ENCODE measurements around the gene H2AZ1. TPM values are rescaled to one million over a fixed set of nuclear protein-coding genes. Genes with fewer than 3 reads are reported as not detected.
A peak's percentile ranks its signal among the peaks of the same experiment; 100 is the strongest.

H2AZ1 gene
- polyA plus RNA-seq, 1 donor (not counting 4 experiments of a cell fraction or from before 2014, with no cell fraction given), result 452 TPM

- H3K9ac ChIP-seq (ENCODE audit: control insufficient read depth, extremely low read depth, insufficient read depth, low read length), result peak overlapping the region; percentile 5
- peak overlapping the region; percentile 30 for H3K4me2 ChIP-seq (ENCODE audit: control insufficient read depth, extremely low read depth, insufficient read depth, low read depth, low read length)
- DNase-seq (ENCODE audit: low read depth, low spot score) (no peak), FAIRE-seq (peak; percentile 95)
- H3K36me3 ChIP-seq (ENCODE audit: control insufficient read depth in 2 of 2, extremely low read depth in 1 of 2, insufficient read depth in 2 of 2, low read length in 2 of 2), result no peaks in the 10 kb centered on the region
- no peaks in the 10 kb centered on the region for H3K27me3 ChIP-seq (ENCODE audit: control insufficient read depth, extremely low read depth, insufficient read depth, low read length)
- no peak overlapping the region for H3K27ac ChIP-seq (ENCODE audit: control insufficient read depth, insufficient read depth, low read length)
- no peaks in the 10 kb centered on the region for H4K20me1 ChIP-seq (ENCODE audit: control insufficient read depth, extremely low read depth, insufficient read depth, low read length)
- H3K9me1 ChIP-seq (ENCODE audit: control insufficient read depth, extremely low read depth, insufficient read depth, low read length), result no peaks in the 10 kb centered on the region
- H3K9me3 ChIP-seq (ENCODE audit: control insufficient read depth, low read depth, low read length), result no peaks in the 10 kb centered on the region
- no peak overlapping the region for H3K4me3 ChIP-seq (ENCODE audit: control insufficient read depth in 2 of 3, extremely low read depth in 1 of 3, insufficient read depth in 2 of 3, low read depth in 1 of 3, low read length in 3 of 3)
- TF ChIP-seq CTCF (optimal IDR thresholded peaks at IDR 0.05 in 1 of 3, IDR thresholded peaks at IDR 0.05 in 1 of 3, conservative IDR thresholded peaks at IDR 0.05 in 1 of 3; ENCODE audit: extremely low read depth in 1 of 3, insufficient read depth in 2 of 3, low read length in 3 of 3) (no peak), EZH2 (IDR thresholded peaks at IDR 0.05; ENCODE audit: low read length) (no peak)
- dilution Hi-C loops (cut with MboI; ENCODE audit: extremely low pct_ligation_motif_present, low sequenced_read_pairs), result no loop called here
- H3K4me1 ChIP-seq (ENCODE audit: control insufficient read depth, extremely low read depth, insufficient read depth, low read length), result peaks cover 12% of the 10 kb centered on the region
- no peaks in the 10 kb centered on the region for H3K79me2 ChIP-seq (ENCODE audit: control insufficient read depth, insufficient read depth, low read length)
- peak overlapping the region; percentile 55 for H2AFZ ChIP-seq (ENCODE audit: control insufficient read depth, low read length)
Measured at GRCh38 chr4:99968330-99968729, 18.3 kb upstream of the H2AZ1 start.

- Histone ChIP-seq H4K20me1 (ENCODE audit: control insufficient read depth, extremely low read depth, insufficient read depth, low read length) (no peaks in the 10 kb centered on the region), H3K4me1 (ENCODE audit: control insufficient read depth, extremely low read depth, insufficient read depth, low read length) (peaks cover 12% of the 10 kb centered on the region), H3K9ac (ENCODE audit: control insufficient read depth, extremely low read depth, insufficient read depth, low read length) (no peak overlapping the region), H3K4me2 (ENCODE audit: control insufficient read depth, extremely low read depth, insufficient read depth, low read depth, low read length) (no peak overlapping the region), H3K9me1 (ENCODE audit: control insufficient read depth, extremely low read depth, insufficient read depth, low read length) (no peaks in the 10 kb centered on the region), H3K4me3 (ENCODE audit: control insufficient read depth in 2 of 3, extremely low read depth in 1 of 3, insufficient read depth in 2 of 3, low read depth in 1 of 3, low read length in 3 of 3) (no peak overlapping the region), H3K27ac (ENCODE audit: control insufficient read depth, insufficient read depth, low read length) (no peak overlapping the region), H3K79me2 (ENCODE audit: control insufficient read depth, insufficient read depth, low read length) (no peaks in the 10 kb centered on the region), H3K36me3 (ENCODE audit: control insufficient read depth in 2 of 2, extremely low read depth in 1 of 2, insufficient read depth in 2 of 2, low read length in 2 of 2) (no peaks in the 10 kb centered on the region), H2AFZ (ENCODE audit: control insufficient read depth, low read length) (no peak overlapping the region), H3K9me3 (ENCODE audit: control insufficient read depth, low read depth, low read length) (no peaks in the 10 kb centered on the region), H3K27me3 (ENCODE audit: control insufficient read depth, extremely low read depth, insufficient read depth, low read length) (no peaks in the 10 kb centered on the region)
- TF ChIP-seq EZH2 (IDR thresholded peaks at IDR 0.05; ENCODE audit: low read length) (no peak), CTCF (optimal IDR thresholded peaks at IDR 0.05 in 1 of 3, IDR thresholded peaks at IDR 0.05 in 1 of 3, conservative IDR thresholded peaks at IDR 0.05 in 1 of 3; ENCODE audit: extremely low read depth in 1 of 3, insufficient read depth in 2 of 3, low read length in 3 of 3) (no peak)
- DNase-seq (ENCODE audit: low read depth, low spot score) (no peak), FAIRE-seq (no peak)
- dilution Hi-C loops (cut with MboI; ENCODE audit: extremely low pct_ligation_motif_present, low sequenced_read_pairs), result no loop called here
Measured at GRCh38 chr4:99966692-99967091, 16.6 kb upstream of the H2AZ1 start.

Measured in keratinocyte (primary cell).